ENCODE results near the gene RUVBL2. TPM values are rescaled to one million over a fixed set of nuclear protein-coding genes. Genes with fewer than 3 reads are reported as not detected.
A peak's percentile ranks its signal among the peaks of the same experiment; 100 is the strongest.

The RUVBL2 gene
- total and polyA plus RNA-seq, 9 donors = 11.4 to 101 (median 53.4) TPM

DNA sequence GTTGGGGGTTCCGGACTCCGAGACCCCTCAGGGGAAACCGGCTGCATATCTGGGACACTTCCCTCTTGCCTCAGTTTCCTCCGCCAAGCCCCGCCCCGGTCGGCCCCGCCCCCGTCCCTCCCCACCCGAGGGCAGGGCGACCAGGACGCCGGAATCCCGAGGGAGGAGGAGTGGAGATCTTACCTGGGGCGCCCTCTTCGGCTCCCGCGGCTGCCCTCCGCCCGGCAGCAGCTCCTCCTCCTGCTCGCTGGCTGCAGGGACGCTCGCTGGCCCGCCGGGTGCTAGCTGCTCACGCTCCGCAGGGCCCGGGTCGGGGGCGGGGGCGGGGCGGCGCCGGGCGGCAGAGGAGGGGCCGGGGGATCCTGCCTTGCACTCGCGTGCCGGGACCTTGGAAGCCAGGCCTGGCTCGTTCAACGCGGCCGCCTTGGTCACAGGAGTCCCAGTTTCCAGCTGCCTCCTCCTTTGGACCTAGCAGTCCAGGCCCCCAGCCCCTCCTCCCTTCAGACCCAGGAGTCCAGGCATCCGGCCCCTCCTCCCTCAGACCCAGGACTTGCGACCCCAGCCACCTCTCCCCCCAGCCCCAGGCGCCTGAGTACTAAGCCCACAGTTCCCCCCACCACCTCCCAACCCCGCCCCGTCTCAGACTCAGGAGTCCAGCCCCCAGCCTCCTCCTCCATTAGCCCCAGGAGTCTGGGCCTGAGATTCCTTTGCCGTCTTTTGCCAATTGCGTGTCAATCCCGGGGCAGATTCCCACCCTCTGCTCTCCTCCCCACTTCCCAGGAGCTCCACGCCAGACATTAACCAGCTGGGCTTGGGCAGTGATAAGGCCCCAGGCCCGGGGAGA is 71.3 kb downstream of the RUVBL2 start, which contains the start of gene NTF4:
Gene NTF4 (minus strand): TSS at position 51 of the 844 bp plus-strand sequence. CDS start 2,821 bp downstream, outside the sequence.
- peak in 3 of 5 donors; percentile 11 to 56 (median 50) for DNase-seq
- no peak within 1 kb of the TSS for H3K4me3 ChIP-seq
- H3K27ac ChIP-seq = no peak within 1 kb of the TSS
- no peaks in the 10 kb centered on the region for H3K36me3 ChIP-seq
- intact Hi-C loops (cut with DNase I) = no loop called here
- TF ChIP-seq EP300 (IDR thresholded peaks at IDR 0.05) = no peak
- TF ChIP-seq POLR2A (IDR thresholded peaks at IDR 0.05) = no peak
- TF ChIP-seq, protein P1, sequence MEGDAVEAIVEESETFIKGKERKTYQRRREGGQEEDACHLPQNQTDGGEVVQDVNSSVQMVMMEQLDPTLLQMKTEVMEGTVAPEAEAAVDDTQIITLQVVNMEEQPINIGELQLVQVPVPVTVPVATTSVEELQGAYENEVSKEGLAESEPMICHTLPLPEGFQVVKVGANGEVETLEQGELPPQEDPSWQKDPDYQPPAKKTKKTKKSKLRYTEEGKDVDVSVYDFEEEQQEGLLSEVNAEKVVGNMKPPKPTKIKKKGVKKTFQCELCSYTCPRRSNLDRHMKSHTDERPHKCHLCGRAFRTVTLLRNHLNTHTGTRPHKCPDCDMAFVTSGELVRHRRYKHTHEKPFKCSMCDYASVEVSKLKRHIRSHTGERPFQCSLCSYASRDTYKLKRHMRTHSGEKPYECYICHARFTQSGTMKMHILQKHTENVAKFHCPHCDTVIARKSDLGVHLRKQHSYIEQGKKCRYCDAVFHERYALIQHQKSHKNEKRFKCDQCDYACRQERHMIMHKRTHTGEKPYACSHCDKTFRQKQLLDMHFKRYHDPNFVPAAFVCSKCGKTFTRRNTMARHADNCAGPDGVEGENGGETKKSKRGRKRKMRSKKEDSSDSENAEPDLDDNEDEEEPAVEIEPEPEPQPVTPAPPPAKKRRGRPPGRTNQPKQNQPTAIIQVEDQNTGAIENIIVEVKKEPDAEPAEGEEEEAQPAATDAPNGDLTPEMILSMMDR (IDR thresholded peaks at IDR 0.05) = no peak
- H3K9me3 ChIP-seq = no peaks in the 10 kb centered on the region
- no peaks in the 10 kb centered on the region for H3K27me3 ChIP-seq
- peaks cover 2% of the 10 kb centered on the region for H3K4me1 ChIP-seq (ENCODE audit: insufficient read depth)
- 1 to 4% (median 3%) methylated on average over 27 to 53 of the region's 53 CpGs for WGBS, 3 donors

Small RNA genes lying within 50 kb of the gene (microRNA-seq; reads per million reads assigned to microRNA genes)
- 0 to 0.16 (median 0) reads per million in 3 donors for gene MIR6798

Small RNA genes lying within 50 kb of the gene (small RNA-seq; reads per million reads assigned to genes)
- not detected for gene MIR6798

Other genes with a start within 250 kb of the RUVBL2 start
- gene IZUMO1, start 247.0 kb upstream of the RUVBL2 start, total RNA-seq = under 1 TPM in 2 of 7 donors, not detected in 5; 0.11 to 0.67 TPM
- gene IZUMO1, start 247.0 kb upstream of the RUVBL2 start, polyA plus RNA-seq = under 1 TPM; 0.08 to 0.13 TPM
- gene FUT1, start 241.2 kb upstream of the RUVBL2 start, total RNA-seq = 1 to 10 TPM in 3 of 7 donors, under 1 TPM in 4; 0.48 to 4.0 (median 0.87) TPM
- 1 to 10 TPM; 1.3 to 1.4 TPM for gene FUT1, start 241.2 kb upstream of the RUVBL2 start, polyA plus RNA-seq
- gene FGF21, start 238.4 kb upstream of the RUVBL2 start, total RNA-seq = not detected
- not detected for gene FGF21, start 238.4 kb upstream of the RUVBL2 start, polyA plus RNA-seq
- gene BCAT2, start 182.9 kb upstream of the RUVBL2 start, total RNA-seq = 10 to 100 TPM; 29.1 to 73.6 (median 55.5) TPM
- 10 to 100 TPM in 1 of 2 donors, 1 to 10 TPM in 1; 7.8 to 70.5 TPM for gene BCAT2, start 182.9 kb upstream of the RUVBL2 start, polyA plus RNA-seq
- 10 to 100 TPM; 22.9 to 82.8 (median 46.1) TPM for gene HSD17B14, start 157.4 kb upstream of the RUVBL2 start, total RNA-seq
- 10 to 100 TPM; 10.6 to 78.7 TPM for gene HSD17B14, start 157.4 kb upstream of the RUVBL2 start, polyA plus RNA-seq
- 10 to 100 TPM; 18.3 to 96.5 (median 52.7) TPM for gene PLEKHA4, start 125.3 kb upstream of the RUVBL2 start, total RNA-seq
- 10 to 100 TPM; 18.8 to 50.9 TPM for gene PLEKHA4, start 125.3 kb upstream of the RUVBL2 start, polyA plus RNA-seq
- gene PPP1R15A, start 121.5 kb upstream of the RUVBL2 start, total RNA-seq = 100 to 1,000 TPM in 1 of 7 donors, 10 to 100 TPM in 6; 22.8 to 156 (median 40.1) TPM
- 10 to 100 TPM; 63.2 to 66.2 TPM for gene PPP1R15A, start 121.5 kb upstream of the RUVBL2 start, polyA plus RNA-seq
- gene TULP2, start 95.1 kb upstream of the RUVBL2 start, total RNA-seq = 1 to 10 TPM in 5 of 7 donors, not detected in 2; 1.8 to 3.3 (median 2.5) TPM
- gene TULP2, start 95.1 kb upstream of the RUVBL2 start, polyA plus RNA-seq = under 1 TPM; 0.35 to 0.40 TPM
- 100 to 1,000 TPM; 128 to 249 (median 189) TPM for gene NUCB1, start 93.6 kb upstream of the RUVBL2 start, total RNA-seq
- gene NUCB1, start 93.6 kb upstream of the RUVBL2 start, polyA plus RNA-seq = 100 to 1,000 TPM; 141 to 230 TPM
- gene DHDH, start 60.2 kb upstream of the RUVBL2 start, total RNA-seq = under 1 TPM in 4 of 7 donors, not detected in 3; 0.28 to 0.78 (median 0.68) TPM
- under 1 TPM in 1 of 2 donors, not detected in 1; 0.52 TPM for gene DHDH, start 60.2 kb upstream of the RUVBL2 start, polyA plus RNA-seq
- gene BAX, start 39.0 kb upstream of the RUVBL2 start, total RNA-seq = 10 to 100 TPM; 10.6 to 57.7 (median 45.9) TPM
- gene BAX, start 39.0 kb upstream of the RUVBL2 start, polyA plus RNA-seq = 10 to 100 TPM; 14.6 to 48.1 TPM
- 1,000 to 10,000 TPM; 1,608 to 2,908 (median 2,022) TPM for gene FTL, start 28.6 kb upstream of the RUVBL2 start, total RNA-seq
- 1,000 to 10,000 TPM; 2,697 to 3,617 TPM for gene FTL, start 28.6 kb upstream of the RUVBL2 start, polyA plus RNA-seq
- gene GYS1, start 578 bp upstream of the RUVBL2 start, total RNA-seq = 10 to 100 TPM; 16.3 to 33.6 (median 29.0) TPM
- 10 to 100 TPM; 17.0 to 32.5 TPM for gene GYS1, start 578 bp upstream of the RUVBL2 start, polyA plus RNA-seq
- gene LHB, start 23.2 kb downstream of the RUVBL2 start, total RNA-seq = not detected
- gene LHB, start 23.2 kb downstream of the RUVBL2 start, polyA plus RNA-seq = not detected
- gene CGB3, start 30.4 kb downstream of the RUVBL2 start, total RNA-seq = not detected
- gene CGB3, start 30.4 kb downstream of the RUVBL2 start, polyA plus RNA-seq = not detected
- not detected for gene CGB2, start 38.0 kb downstream of the RUVBL2 start, total RNA-seq
- not detected for gene CGB2, start 38.0 kb downstream of the RUVBL2 start, polyA plus RNA-seq
- not detected for gene CGB1, start 43.0 kb downstream of the RUVBL2 start, total RNA-seq
- not detected for gene CGB1, start 43.0 kb downstream of the RUVBL2 start, polyA plus RNA-seq
- not detected for gene CGB5, start 50.0 kb downstream of the RUVBL2 start, total RNA-seq
- not detected for gene CGB5, start 50.0 kb downstream of the RUVBL2 start, polyA plus RNA-seq
- under 1 TPM in 1 of 7 donors, not detected in 6; 0.46 TPM for gene CGB8, start 55.2 kb downstream of the RUVBL2 start, total RNA-seq
- not detected for gene CGB8, start 55.2 kb downstream of the RUVBL2 start, polyA plus RNA-seq
- not detected for gene CGB7, start 63.9 kb downstream of the RUVBL2 start, total RNA-seq
- gene CGB7, start 63.9 kb downstream of the RUVBL2 start, polyA plus RNA-seq = under 1 TPM in 1 of 2 donors, not detected in 1; 0.15 TPM
- gene NTF4, start 70.9 kb downstream of the RUVBL2 start, total RNA-seq = under 1 TPM in 3 of 7 donors, not detected in 4; 0.23 to 0.46 (median 0.27) TPM
- under 1 TPM in 1 of 2 donors, not detected in 1; 0.13 TPM for gene NTF4, start 70.9 kb downstream of the RUVBL2 start, polyA plus RNA-seq
- gene KCNA7, start 78.8 kb downstream of the RUVBL2 start, total RNA-seq = not detected
- gene KCNA7, start 78.8 kb downstream of the RUVBL2 start, polyA plus RNA-seq = not detected
- 100 to 1,000 TPM; 181 to 284 (median 252) TPM for gene SNRNP70, start 91.6 kb downstream of the RUVBL2 start, total RNA-seq
- 100 to 1,000 TPM; 133 to 366 TPM for gene SNRNP70, start 91.6 kb downstream of the RUVBL2 start, polyA plus RNA-seq
- 1 to 10 TPM; 6.6 to 9.8 (median 8.5) TPM for gene LIN7B, start 120.5 kb downstream of the RUVBL2 start, total RNA-seq
- 1 to 10 TPM in 1 of 2 donors, under 1 TPM in 1; 0.82 to 8.9 TPM for gene LIN7B, start 120.5 kb downstream of the RUVBL2 start, polyA plus RNA-seq
- 1 to 10 TPM in 1 of 7 donors, under 1 TPM in 3, not detected in 3; 0.45 to 1.5 (median 0.46) TPM for gene C19orf73, start 125.3 kb downstream of the RUVBL2 start, total RNA-seq
- under 1 TPM in 1 of 2 donors, not detected in 1; 0.42 TPM for gene C19orf73, start 125.3 kb downstream of the RUVBL2 start, polyA plus RNA-seq
- 1 to 10 TPM in 6 of 7 donors, under 1 TPM in 1; 0.72 to 6.1 (median 3.2) TPM for gene PPFIA3, start 125.7 kb downstream of the RUVBL2 start, total RNA-seq
- gene PPFIA3, start 125.7 kb downstream of the RUVBL2 start, polyA plus RNA-seq = 1 to 10 TPM in 1 of 2 donors, under 1 TPM in 1; 0.55 to 5.8 TPM
- 1 to 10 TPM in 5 of 7 donors, under 1 TPM in 2; 0.36 to 3.0 (median 2.1) TPM for gene HRC, start 161.5 kb downstream of the RUVBL2 start, total RNA-seq
- gene HRC, start 161.5 kb downstream of the RUVBL2 start, polyA plus RNA-seq = 10 to 100 TPM in 1 of 2 donors, 1 to 10 TPM in 1; 4.0 to 10.5 TPM
- gene TRPM4, start 163.9 kb downstream of the RUVBL2 start, total RNA-seq = 10 to 100 TPM in 2 of 7 donors, 1 to 10 TPM in 5; 1.2 to 12.2 (median 8.2) TPM
- gene TRPM4, start 163.9 kb downstream of the RUVBL2 start, polyA plus RNA-seq = 1 to 10 TPM; 1.1 to 5.1 TPM